Measurements from ENCODE around the gene LYL1. TPM values are rescaled to one million over a fixed set of nuclear protein-coding genes. Genes with fewer than 3 reads are reported as not detected.
A peak's percentile ranks its signal among the peaks of the same experiment; 100 is the strongest.

Gene LYL1
- total RNA-seq, 3 donors from 2014 or later: 1.7 to 7.6 (median 4.7) TPM

DNA sequence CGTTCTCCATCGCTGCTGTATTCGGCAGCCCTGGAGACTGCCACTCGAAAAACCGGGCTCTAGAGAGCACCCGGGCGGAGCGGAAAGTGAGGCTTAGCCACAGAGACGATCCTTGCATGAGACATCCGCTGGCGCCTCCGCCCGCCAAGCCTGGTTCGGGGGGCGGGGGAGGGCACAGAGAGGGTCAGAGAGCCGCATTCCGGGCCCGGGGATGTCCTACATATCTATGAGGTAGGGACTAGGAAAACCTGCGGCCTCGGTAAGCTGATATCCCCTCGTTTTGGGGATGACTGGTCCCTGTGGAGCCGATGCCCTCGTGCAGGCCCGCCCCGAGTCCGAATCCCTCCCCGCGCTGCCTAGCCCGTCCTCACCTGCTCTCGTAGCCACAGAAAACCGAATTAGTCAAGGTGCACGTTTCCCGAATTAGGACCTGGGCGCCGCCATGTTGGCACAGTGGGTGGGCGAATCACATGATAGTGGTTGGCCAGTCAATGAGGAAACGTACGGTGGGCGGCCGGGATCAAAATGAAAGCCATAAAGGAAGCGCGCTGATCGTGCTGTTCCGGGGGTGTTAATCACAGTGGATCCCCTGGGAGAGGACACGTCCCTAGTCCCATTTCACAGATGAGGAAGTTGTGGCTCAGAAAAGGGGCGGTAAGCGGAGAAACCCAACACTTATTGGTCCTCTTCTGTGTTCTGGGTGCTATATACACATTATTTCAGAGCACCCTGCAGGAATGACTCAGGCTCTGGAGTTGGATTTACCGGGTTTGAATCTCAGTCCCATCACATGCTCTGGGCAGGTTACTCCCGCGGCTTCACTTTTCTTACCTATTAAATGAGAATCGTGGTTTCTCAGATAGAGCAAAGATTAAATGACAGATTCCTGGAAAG, 13.9 kb upstream of the LYL1 start, which contains the start of gene TRMT1:
TRMT1 (minus strand) TSS at position 459 of the 894 bp plus-strand sequence; CDS start at position 118, 341 bp downstream.
- ATAC-seq: peak; percentile 85
- intact Hi-C loops (cut with DNase I, micrococcal nuclease): no loop called here
- H3K4me3 ChIP-seq: peak within 1 kb of the TSS; percentile 75
- H3K9me3 ChIP-seq: no peaks in the 10 kb centered on the region
- no peak for TF ChIP-seq CTCF (IDR thresholded peaks at IDR 0.05)
- DNase-seq: peak; percentile 93 to 98 (median 93)
- peaks cover 23% of the 10 kb centered on the region for H3K4me1 ChIP-seq (ENCODE audit: low read depth)
- H3K36me3 ChIP-seq (ENCODE audit: low read depth): no peaks in the 10 kb centered on the region

DNA sequence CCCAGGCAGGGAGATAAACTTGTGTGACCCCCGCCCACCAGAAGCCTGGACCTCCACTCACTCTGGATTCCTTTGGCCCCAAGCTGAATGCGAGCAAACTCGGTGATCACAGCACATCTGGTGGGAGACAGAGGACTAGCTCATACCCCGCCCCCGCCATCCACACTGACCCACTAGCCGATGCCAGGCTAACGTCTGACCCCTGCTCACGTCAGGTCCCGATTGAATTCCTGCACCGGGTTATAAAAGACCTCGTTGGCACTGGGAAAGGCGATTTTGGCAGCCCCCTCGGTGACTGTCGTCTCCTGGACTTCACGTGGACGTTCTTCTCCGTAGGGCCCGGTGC, 13.3 kb upstream of the LYL1 start:
- TF ChIP-seq CTCF (IDR thresholded peaks at IDR 0.05): no peak
- peak overlapping the region; percentile 75 for H3K4me3 ChIP-seq
- ATAC-seq: no peak
- no peaks in the 10 kb centered on the region for H3K9me3 ChIP-seq
- peaks cover 23% of the 10 kb centered on the region for H3K4me1 ChIP-seq (ENCODE audit: low read depth)
- DNase-seq: peak in 2 of 3 donors; percentile 16 to 55
- intact Hi-C loops (cut with DNase I, micrococcal nuclease): no loop called here
- H3K36me3 ChIP-seq (ENCODE audit: low read depth): no peaks in the 10 kb centered on the region

- intact Hi-C loops (cut with DNase I, micrococcal nuclease): no loop called here
- TF ChIP-seq CTCF (IDR thresholded peaks at IDR 0.05): no peak
- Histone ChIP-seq H3K36me3 (ENCODE audit: low read depth) (no peaks in the 10 kb centered on the region), H3K4me1 (ENCODE audit: low read depth) (peaks cover 10% of the 10 kb centered on the region), H3K4me3 (no peak overlapping the region), H3K9me3 (no peaks in the 10 kb centered on the region)
- DNase-seq (no peak), ATAC-seq (no peak)
These were observed 9.9 kb upstream of the LYL1 start for GRCh38 chr19:13112555-13112954.

GRCh38 chr19:13110099-13110610, 7.5 kb upstream of the LYL1 start:
- no peak for DNase-seq
- Histone ChIP-seq H3K9me3 (no peaks in the 10 kb centered on the region), H3K4me3 (no peak overlapping the region), H3K36me3 (ENCODE audit: low read depth) (no peaks in the 10 kb centered on the region), H3K4me1 (ENCODE audit: low read depth) (no peaks in the 10 kb centered on the region)
- intact Hi-C loops (cut with DNase I, micrococcal nuclease): no loop called here
- no peak for TF ChIP-seq CTCF (IDR thresholded peaks at IDR 0.05)
- no peak for ATAC-seq

DNA sequence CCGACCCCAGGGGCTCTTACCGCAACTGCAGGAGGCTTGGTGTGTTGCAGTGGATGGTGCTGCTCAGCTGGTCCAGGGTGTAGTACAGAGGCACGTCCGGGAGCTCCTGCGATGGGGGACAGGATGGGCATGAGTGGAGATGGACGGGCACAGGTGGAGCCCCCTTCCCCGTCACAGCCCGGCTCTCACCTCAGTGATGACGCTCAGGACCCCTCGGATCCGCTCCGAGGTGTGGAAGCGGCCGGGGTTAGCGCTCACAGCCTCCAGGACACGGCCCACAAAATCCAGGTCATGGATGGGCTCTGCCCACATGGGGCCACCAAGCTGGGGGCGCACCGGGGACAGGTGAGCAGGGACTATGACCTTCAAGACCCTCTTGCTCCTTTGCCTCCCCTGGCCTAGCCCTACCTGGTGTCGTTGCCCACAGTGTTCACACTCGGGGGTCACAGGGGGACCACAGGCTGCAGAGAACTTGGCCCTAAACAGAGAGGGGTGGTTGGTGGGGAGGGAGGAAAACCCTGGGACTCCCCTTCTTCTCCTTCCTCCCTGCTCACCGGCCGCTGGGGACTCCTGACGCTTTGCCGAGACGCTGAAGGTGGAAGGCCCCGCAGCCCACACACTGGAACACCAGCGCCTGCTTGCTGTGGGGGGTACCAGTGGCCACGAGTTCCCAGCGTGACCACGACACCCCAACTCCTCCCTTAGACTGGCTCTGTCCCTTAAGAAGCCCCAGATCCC, 6.9 kb upstream of the LYL1 start:
- H3K9me3 ChIP-seq: no peaks in the 10 kb centered on the region
- DNase-seq (no peak), ATAC-seq (no peak)
- no peaks in the 10 kb centered on the region for H3K36me3 ChIP-seq (ENCODE audit: low read depth)
- H3K4me1 ChIP-seq (ENCODE audit: low read depth): no peaks in the 10 kb centered on the region
- H3K4me3 ChIP-seq: no peak overlapping the region
- intact Hi-C loops (cut with DNase I, micrococcal nuclease): no loop called here
- TF ChIP-seq CTCF (IDR thresholded peaks at IDR 0.05): no peak
